Lower leg skin (tissue), 4 donors: ENCODE data around the gene DNASE1L2. TPM values are rescaled to one million over a fixed set of nuclear protein-coding genes. Genes with fewer than 3 reads are reported as not detected.

Source experiments
- DNase-seq, 2 donors: peaks; one replicate each; pipeline ENCODE4 v3.0.0-alpha.2; 2019; ENCODE audit warnings: low spot score in 2 of 2
- H3K4me3 ChIP-seq: fragments of 200-600 bp; sonication (generic); 2 replicates; pipeline ENCODE4 v1.5.1; 2017; ENCODE audit warnings: mild to moderate bottlenecking, low read depth; ENCODE audit not compliant: poor library complexity, severe bottlenecking
- CTCF ChIP-seq, 3 donors: fragments of 450-650 bp; IDR thresholded peaks; one replicate each; pipeline ENCODE4 v1.5.1; 2016; ENCODE audit warnings: antibody characterized with exemption in 3 of 3, mild to moderate bottlenecking in 3 of 3, moderate library complexity in 2 of 3
- POLR2A ChIP-seq, 2 donors: fragments of 450-650 bp; IDR thresholded peaks; one replicate each; pipeline ENCODE4 v1.6.1; 2016 to 2017; ENCODE audit warnings: antibody characterized with exemption in 2 of 2, mild to moderate bottlenecking in 1 of 2, moderate library complexity in 1 of 2
- WGBS, 2 donors: methylation state at CpG; one replicate each; pipeline ENCODE4 v1.1.5; 2018; 5-methylcytosine and 5-hydroxymethylcytosine counted together
- intact Hi-C: fragments of 100-400 bp; cut with DNase I; formaldehyde crosslinking; loops from one replicate; pipeline ENCODE4 v1.15.0; 2023; ENCODE audit warnings: low total_unique reads
- total RNA-seq, 4 donors: library from RNA; depleted of rRNA; stranded (reverse); fragments of >200 nt; gene quantifications; one replicate each; pipeline ENCODE4 v1.1.0, GENCODE V29; 2016

Gene DNASE1L2
- total RNA-seq, 4 donors from 2014 or later = 39.8 to 93.3 (median 55.0) TPM

DNA sequence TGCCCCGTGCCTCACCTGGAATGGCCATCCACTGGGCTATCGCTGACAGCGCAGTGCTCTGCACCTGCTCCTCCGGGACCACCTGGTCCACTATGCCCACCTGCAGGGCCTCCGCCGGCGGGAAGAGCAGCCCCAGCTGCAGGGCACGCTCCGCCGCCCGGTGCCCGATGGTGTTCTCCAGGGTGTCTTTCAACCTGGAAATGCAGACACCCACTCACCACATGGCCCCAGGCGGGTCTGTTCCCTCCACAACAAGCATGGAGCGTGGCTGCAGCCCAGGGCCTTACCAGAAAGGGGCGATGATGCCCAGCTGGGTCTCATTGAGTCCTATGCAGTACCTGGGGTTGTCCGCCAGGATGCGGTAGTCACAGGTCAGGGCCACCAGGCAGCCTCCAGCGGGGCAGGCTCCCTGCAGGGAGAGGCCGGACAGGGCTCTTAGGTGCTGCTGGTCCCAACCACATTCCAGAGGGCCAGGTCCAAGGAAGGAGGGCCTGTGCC is 6.8 kb downstream of the DNASE1L2 start:
- WGBS, 2 donors = 98% methylated on average over 12 to 14 of the region's 19 CpGs
- no peak overlapping the region for H3K4me3 ChIP-seq
- TF ChIP-seq CTCF (IDR thresholded peaks at IDR 0.05) (no peak), POLR2A (IDR thresholded peaks at IDR 0.05) (no peak)
- intact Hi-C loops = no loop called here
- no peak for DNase-seq

DNA sequence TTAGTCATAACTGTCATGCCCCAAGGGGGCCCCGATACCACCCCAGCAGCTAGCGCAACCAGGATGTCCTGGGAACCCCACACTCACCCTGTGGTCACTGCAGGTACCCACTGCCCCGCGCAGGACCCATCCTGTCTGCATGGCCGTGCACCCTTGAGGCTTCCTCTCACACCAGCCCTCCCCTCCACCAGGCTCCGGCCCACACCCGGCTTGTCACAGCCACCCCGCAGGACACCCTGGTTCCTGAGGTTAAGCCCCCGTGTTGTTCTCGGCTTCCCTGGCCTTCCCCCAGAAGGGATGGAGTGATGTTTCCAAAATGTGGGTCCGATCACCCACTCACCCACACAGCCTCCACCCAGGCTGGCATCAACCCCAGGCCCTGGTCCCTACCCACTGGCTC is 7.5 kb downstream of the DNASE1L2 start:
- H3K4me3 ChIP-seq = no peak overlapping the region
- intact Hi-C loops = no loop called here
- WGBS, 2 donors = 97 to 99% methylated on average over 11 of the region's 11 CpGs
- no peak for TF ChIP-seq CTCF (IDR thresholded peaks at IDR 0.05)
- no peak for TF ChIP-seq POLR2A (IDR thresholded peaks at IDR 0.05)
- no peak for DNase-seq

GRCh38 chr16:2244301-2244700 is 8.1 kb downstream of the DNASE1L2 start:
- DNase-seq = no peak
- intact Hi-C loops = no loop called here
- 75 to 100% methylated on average over 4 to 15 of the region's 17 CpGs for WGBS, 2 donors
- H3K4me3 ChIP-seq = no peak overlapping the region
- TF ChIP-seq CTCF (IDR thresholded peaks at IDR 0.05) (no peak), POLR2A (IDR thresholded peaks at IDR 0.05) (no peak)

DNA sequence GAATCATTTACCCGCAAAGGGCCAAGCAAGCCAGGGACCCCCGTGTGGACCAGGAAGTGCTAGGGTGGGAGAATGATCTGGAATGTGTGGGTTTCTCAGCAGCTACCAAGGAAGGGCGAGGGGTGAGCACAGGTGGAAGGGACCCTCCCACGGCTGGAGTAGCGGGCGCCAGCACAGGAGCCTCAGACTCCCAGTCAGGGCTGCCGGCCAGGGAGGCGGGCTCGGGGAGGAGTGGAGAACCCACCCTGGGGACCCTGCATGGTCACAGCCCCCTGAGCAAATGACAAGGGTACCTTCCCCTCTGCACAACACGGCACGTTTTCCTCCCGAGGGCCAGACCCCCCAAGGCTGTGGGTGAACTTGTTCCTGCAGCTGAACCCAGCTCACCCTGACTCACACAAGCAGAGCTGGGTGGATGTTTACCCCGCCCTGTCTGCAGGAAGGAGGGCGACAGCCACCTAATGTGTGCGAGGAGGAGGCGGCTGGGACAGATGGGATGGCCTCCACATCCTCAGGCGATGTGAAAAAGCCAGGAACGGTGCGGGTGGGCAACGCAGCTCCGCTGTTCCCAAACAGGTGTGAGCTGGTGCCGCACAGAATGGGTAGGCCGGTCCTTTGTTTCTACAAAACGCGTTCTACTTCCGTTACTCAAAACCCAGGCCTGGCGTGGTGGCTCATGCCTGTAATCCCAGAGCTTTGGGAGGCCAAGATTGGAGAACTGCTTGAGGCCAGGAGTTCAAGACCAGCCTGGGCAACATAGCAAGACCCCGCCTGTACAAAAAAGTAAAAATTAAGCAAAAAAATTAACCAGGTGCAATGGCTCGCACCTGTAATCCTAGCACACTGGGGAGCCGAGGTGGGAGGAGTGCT is 8.9 kb downstream of the DNASE1L2 start:
- H3K4me3 ChIP-seq = no peak overlapping the region
- TF ChIP-seq POLR2A (IDR thresholded peaks at IDR 0.05) (no peak), CTCF (IDR thresholded peaks at IDR 0.05) (no peak)
- DNase-seq = no peak
- intact Hi-C loops = no loop called here
- 93 to 95% methylated on average over 27 to 30 of the region's 30 CpGs for WGBS, 2 donors

DNA sequence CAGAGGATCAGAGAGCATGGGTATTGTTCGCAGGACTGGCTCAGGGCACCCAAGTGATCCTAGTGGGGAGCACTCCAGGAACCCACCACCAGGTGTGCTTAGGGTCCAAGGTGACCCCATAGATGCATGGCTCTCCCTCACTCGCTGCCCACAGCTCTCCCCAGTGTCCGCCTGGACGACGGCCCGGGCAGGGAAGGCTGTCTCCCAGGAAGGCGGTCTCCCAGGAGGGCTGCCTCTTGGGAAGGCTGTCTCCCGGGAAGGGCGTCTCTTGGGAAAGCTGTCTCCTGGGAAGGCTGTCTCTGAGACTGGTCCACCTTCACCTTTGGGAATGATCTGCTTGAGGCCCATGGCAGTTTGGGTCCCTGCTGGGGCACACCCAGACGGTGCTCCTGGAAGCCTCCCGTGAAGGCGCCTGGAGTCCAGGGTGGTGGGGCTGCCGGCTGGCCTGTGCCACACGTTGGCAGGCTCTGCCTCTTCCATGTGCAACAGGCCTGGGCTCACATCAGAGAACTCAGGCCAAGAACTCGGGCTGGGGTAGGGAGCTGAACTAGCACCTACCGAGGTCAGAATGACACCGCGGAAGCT is 10.1 kb downstream of the DNASE1L2 start:
- no peak overlapping the region for H3K4me3 ChIP-seq
- TF ChIP-seq CTCF (IDR thresholded peaks at IDR 0.05) = no peak
- TF ChIP-seq POLR2A (IDR thresholded peaks at IDR 0.05) = no peak
- WGBS, 2 donors = 91% methylated on average over 14 to 18 of the region's 18 CpGs
- intact Hi-C loops = no loop called here
- DNase-seq = no peak
